GM13976 (cell line): ENCODE measurements around the gene ADPRM.

Experiments
- DNase-seq: peaks from one replicate; pipeline ENCODE4 v3.0.0; 2012; ENCODE audit warnings: low spot score
- CTCF ChIP-seq: IDR thresholded peaks from 2 replicates; pipeline ENCODE4 v1.5.1; 2012; ENCODE audit warnings: borderline replicate concordance, mild to moderate bottlenecking; ENCODE audit not compliant: insufficient read depth; ENCODE audit errors: extremely low read depth, missing control alignments, control extremely low read depth
- in situ Hi-C: fragments of 300-500 bp; cut with MboI; formaldehyde crosslinking; loops from one replicate; pipeline ENCODE4 v1.12.0; 2022; ENCODE audit warnings: low sequenced_read_pairs, mixed read lengths, inconsistent platforms; ENCODE audit not compliant: unreplicated experiment

The ADPRM gene

GRCh38 chr17:10750210-10750609 lies 52.8 kb downstream of the ADPRM start:
- DNase-seq, result no peak
- no peak for TF ChIP-seq CTCF
- in situ Hi-C loops, result no loop called here

- no peak for TF ChIP-seq CTCF
- in situ Hi-C loops, result no loop called here
- no peak for DNase-seq
Measured at GRCh38 chr17:10751563-10751962, 54.2 kb downstream of the ADPRM start.

- in situ Hi-C loops, result no loop called here
- TF ChIP-seq CTCF, result no peak
- no peak for DNase-seq
Measured at GRCh38 chr17:10752696-10753095, 55.3 kb downstream of the ADPRM start.

GRCh38 chr17:10754109-10754508 lies 56.7 kb downstream of the ADPRM start:
- peak; percentile 46 for DNase-seq
- in situ Hi-C loops, result no loop called here
- no peak for TF ChIP-seq CTCF

- in situ Hi-C loops, result no loop called here
- no peak for DNase-seq
- TF ChIP-seq CTCF, result no peak
Measured at GRCh38 chr17:10754861-10755591, 57.6 kb downstream of the ADPRM start.

GRCh38 chr17:10755592-10756127 lies 58.3 kb downstream of the ADPRM start:
- no peak for TF ChIP-seq CTCF
- in situ Hi-C loops, result no loop called here
- DNase-seq, result no peak

- TF ChIP-seq CTCF, result no peak
- in situ Hi-C loops, result no loop called here
- DNase-seq, result no peak
Measured at GRCh38 chr17:10756185-10756584, 58.8 kb downstream of the ADPRM start.
